ENCODE measurements around the gene RCE1.

The RCE1 gene

DNA sequence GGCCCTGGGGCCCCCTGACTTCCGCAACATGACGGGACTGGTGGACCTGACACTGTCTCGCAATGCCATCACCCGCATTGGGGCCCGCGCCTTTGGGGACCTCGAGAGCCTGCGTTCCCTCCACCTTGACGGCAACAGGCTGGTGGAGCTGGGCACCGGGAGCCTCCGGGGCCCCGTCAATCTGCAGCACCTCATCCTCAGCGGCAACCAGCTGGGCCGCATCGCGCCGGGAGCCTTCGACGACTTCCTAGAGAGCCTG, 14.6 kb downstream of the RCE1 start:
- DNase-seq: no peak

GRCh38 chr11:66858186-66858938, 15.1 kb downstream of the RCE1 start:
- no peak for DNase-seq

DNA sequence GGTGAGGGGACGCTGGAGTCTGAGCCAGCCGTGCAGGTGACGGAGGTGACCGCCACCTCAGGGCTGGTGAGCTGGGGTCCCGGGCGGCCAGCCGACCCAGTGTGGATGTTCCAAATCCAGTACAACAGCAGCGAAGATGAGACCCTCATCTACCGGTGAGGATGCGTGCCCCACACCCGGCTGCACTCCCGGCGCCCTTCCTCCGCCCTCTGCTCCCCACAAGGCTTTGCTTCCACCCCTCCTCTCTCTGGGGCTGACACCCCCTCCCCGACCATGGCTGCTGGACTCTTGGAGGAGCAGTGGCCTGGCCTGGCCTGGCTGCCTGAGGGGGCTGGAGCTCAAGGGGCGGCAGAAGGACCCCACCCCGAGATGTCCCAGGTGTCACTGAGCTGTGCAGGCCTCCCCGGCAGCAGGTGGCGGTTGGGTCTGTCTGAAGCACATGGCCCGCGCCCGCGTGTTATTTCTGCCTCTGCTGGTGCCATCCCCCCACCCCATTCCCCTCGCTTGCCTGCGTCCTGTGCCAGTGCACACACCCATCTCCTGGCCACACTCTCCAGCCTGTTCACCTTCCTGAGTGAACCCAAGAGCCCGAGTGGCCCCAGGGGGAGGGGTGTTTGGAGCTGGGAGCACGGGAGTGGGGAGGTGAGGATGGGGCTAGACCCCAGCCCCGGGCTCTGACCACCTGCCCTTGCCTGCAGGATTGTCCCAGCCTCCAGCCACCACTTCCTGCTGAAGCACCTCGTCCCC, 15.9 kb downstream of the RCE1 start:
- DNase-seq: no peak

- DNase-seq: no peak
Observed at GRCh38 chr11:66859686-66860448, 16.6 kb downstream of the RCE1 start.

DNA sequence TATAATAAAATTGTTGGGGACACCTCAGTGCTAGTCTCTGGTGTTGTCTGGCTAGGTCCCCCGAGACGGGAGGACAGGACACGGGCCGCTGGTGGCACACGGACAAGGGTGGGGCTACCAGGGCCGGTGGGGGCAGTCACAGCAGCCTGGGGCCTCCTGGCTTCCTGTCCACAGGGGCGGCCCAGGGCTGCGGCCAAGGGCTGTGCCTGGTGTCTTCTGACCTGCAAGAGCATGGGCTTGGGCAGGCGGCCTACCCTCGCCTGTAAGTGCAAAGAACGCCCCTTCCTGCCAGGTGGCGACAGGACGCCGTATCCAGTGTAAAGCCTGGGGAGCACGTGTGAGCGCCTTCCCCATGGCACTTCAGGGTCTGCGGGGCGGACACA, 17.2 kb downstream of the RCE1 start:
- no peak for DNase-seq

GRCh38 chr11:66861038-66861773, 18.0 kb downstream of the RCE1 start:
- DNase-seq: no peak

DNA sequence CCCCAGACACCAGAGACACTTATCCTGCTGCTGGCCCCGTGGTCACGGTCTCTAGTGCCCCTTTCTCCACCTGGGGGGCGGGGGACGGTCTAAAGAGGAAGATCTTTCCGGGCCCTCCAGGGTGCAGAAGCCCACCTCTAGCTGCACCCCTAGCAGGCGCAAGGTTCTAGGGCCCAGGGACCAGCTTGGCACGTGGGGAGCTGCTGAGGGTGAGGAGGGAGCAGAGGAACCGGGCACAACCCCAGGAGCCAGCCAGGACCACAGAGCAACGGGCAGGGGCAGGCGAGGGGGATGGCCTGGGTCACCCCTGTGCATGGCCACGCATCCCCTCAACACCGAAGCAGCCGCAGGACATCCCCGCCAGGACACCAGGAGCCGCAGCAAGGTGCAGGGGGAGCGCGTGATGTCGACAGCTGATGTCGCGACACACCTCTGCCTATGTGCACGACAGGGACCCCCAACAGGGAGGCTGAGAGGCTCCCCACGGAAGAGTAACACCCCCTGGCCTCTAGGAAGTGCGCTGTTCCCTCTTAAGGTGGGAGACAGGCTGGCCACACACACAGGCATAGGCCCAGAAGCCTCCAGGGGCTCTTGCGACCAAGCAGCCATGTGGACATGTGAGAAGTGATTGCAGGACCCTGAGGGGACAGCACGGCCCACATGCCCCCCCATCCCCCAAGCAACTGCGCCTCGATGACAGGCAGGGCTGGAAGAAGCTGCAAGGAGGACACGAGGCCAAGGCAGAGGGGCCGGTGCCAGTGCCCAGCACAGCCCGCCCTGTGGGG, 18.7 kb downstream of the RCE1 start:
- no peak for DNase-seq

GRCh38 chr11:66862559-66863037, 19.4 kb downstream of the RCE1 start:
- no peak for DNase-seq

DNA sequence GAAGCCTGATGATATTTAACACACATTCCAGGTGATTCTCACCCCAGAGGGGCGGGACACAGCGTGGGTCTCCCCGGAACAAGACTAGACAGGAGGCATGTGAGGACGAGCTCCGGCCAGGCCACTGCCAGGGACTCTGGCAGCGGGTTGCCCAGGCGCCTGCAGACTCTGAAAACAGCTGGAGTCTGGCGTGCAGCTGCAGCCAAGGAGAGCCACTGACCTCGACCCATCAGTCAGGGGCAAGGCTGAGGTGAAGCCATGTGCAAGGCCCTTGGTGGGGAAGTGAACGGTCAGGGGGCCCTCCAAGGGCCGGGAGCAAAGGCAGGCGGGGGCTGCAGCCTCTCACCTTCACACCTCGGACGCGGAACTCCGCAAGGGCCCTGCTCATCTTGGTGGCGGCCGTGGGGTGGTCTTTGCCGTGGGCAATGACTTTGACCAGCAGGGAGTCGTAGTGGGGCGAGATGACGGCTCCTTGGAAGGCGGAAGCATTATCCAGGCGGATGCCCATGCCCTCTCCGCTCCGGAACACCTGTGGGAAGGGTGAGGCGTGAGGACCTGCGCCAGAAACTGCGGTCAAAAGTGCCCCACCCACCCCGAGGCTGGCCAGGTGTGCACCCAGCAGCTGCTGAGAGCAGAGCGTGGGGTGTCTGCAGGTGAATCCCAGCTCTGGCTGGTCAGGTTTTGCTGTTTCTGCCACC, 20.3 kb downstream of the RCE1 start:
- DNase-seq: no peak

GRCh38 chr11:66864172-66864901, 21.1 kb downstream of the RCE1 start:
- DNase-seq: no peak

GRCh38 chr11:66864924-66865697, 21.9 kb downstream of the RCE1 start:
- no peak for DNase-seq

GRCh38 chr11:66866007-66866406, 22.8 kb downstream of the RCE1 start:
- no peak for DNase-seq

- no peak for DNase-seq
Observed at GRCh38 chr11:66866511-66866986, 23.3 kb downstream of the RCE1 start.

- no peak for DNase-seq
Observed at GRCh38 chr11:66867425-66868040, 24.3 kb downstream of the RCE1 start.

DNA sequence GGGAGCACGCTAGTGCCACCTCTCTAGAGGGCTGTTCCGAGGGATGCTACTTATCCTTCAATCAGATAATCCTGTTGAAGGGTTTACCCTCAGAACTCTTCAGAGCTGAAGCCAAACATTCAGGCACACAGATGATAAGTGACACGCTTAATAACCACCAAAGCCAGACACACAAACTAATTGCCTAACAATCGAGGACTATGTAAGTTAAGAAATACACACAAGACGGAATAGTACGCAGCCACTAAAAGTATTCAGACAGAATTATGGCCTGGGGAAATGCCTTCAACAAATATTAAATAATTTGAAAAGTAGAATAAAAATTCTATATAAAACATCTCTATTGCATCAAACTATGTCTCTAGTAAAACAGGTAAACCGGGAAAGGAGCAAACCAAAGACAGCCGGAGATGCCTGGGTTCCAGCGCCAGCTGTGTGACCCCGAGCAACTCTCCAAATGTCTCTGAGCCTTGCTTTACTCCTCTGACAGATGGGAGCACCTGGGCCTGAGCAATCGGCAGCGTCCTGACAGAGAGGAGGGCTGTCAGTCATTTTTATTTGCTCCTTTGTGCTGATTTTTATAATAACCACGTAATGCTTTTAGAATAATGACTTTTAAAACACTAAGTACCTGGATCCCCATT, 25.0 kb downstream of the RCE1 start:
- no peak for DNase-seq

DNA sequence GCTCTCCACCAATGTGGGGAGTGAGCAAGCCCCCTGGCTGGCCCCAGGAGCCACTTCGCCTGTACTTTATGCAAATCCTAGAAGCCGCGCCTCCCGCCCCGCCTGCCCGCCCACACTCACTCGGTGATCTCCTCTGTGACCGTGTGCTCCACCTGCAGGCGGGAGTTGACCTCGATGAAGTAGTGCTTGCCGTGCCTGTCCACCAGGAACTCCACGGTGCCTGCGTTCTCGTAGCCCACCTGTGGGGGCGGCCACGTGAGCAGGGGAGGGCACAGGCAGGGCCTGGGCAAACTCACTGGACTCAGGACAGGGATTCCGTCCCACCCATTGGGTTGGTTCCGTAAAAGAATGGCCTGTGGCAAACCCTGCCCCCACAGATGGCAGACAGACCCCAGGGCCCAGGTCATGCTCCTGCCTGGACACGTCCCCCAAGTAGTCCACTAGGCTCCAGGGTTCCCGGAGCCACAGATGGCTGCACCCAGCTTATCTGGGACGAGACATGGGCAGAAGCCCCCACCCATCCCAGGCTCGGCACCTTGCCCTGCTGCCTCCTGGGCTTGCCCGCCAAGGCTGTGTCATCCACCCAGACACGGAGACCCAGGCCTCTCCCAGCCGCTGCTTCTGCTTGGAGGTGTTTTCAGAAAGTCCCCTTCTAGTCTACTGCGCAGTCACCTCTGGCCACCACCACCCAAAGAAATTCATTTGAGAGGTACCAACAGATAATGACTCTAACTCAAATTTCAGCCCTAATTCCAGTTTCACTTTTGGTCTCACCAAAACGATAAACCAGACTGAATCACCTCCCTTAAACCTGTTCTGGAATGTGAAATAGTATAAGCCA, 25.7 kb downstream of the RCE1 start:
- peak; percentile 42 to 76 (median 57) for DNase-seq

DNA sequence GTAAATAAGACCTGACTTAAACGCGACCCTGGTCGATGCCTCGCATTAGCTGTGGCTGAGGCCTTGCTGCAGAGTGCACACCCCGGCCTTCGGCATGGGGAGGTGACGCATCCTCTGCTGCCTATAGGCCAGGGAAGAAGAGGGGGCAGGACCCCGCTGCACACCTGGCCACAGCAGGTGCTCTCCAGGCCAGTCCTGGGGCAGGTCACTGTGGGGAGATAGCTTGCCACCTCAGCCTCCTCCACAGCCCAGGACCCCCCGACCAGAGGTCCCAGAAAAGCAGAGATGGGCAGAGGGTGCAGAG, 26.3 kb downstream of the RCE1 start:
- DNase-seq: no peak

GRCh38 chr11:66870131-66870530, 26.9 kb downstream of the RCE1 start:
- no peak for DNase-seq

All from suppressor macrophage treated with lipopolysaccharide for 1 hour (primary cell).